ENCODE results near the gene PTGFRN. TPM values are rescaled to one million over a fixed set of nuclear protein-coding genes. Genes with fewer than 3 reads are reported as not detected.

The PTGFRN gene
- total RNA-seq, 2 experiments from 2014 or later, result not detected

GRCh38 chr1:116981521-116982037 is 71.9 kb downstream of the PTGFRN start:
- Histone ChIP-seq H3K9me2 (ENCODE audit: insufficient read depth, low read length) (no peaks in the 10 kb centered on the region), H3K79me2 (ENCODE audit: insufficient read depth, low read depth, low read length) (no peaks in the 10 kb centered on the region), H3K4me3 (ENCODE audit: low read depth, low read length, poor library complexity, severe bottlenecking) (no peak overlapping the region), H2AFZ (ENCODE audit: low read length) (no peak overlapping the region), H3K4me2 (ENCODE audit: low read length) (no peak overlapping the region), H4K20me1 (ENCODE audit: insufficient read depth, low read length) (no peaks in the 10 kb centered on the region), H3K4me1 (ENCODE audit: insufficient read depth, low read length, poor library complexity, severe bottlenecking) (no peaks in the 10 kb centered on the region), H3K27ac (ENCODE audit: low read depth, low read length, poor library complexity, severe bottlenecking) (no peak overlapping the region), H3K36me3 (ENCODE audit: insufficient read depth, low read length) (no peaks in the 10 kb centered on the region), H3K9me3 (ENCODE audit: low read length) (no peaks in the 10 kb centered on the region)
- BruUV-seq (replicated peaks), result no TSS peak
- ChIA-PET POLR2A (no interaction called here), CTCF (ENCODE audit: unreplicated experiment) (no interaction called here)
- TF ChIP-seq CTCF (conservative IDR thresholded peaks at IDR 0.05; ENCODE audit: low read length) (no peak), EZH2phosphoT487 (IDR thresholded peaks at IDR 0.05; ENCODE audit: borderline replicate concordance, low read depth, low read length) (no peak)
- intact Hi-C loops (cut with micrococcal nuclease; ENCODE audit: unreplicated experiment), result no loop called here
- no peak for DNase-seq (ENCODE audit: low spot score)

GRCh38 chr1:116982319-116983004 is 72.7 kb downstream of the PTGFRN start:
- Histone ChIP-seq H3K9me3 (ENCODE audit: low read length) (no peaks in the 10 kb centered on the region), H3K36me3 (ENCODE audit: insufficient read depth, low read length) (no peaks in the 10 kb centered on the region), H3K79me2 (ENCODE audit: insufficient read depth, low read depth, low read length) (no peaks in the 10 kb centered on the region), H3K4me2 (ENCODE audit: low read length) (no peak overlapping the region), H3K4me3 (ENCODE audit: low read depth, low read length, poor library complexity, severe bottlenecking) (no peak overlapping the region), H2AFZ (ENCODE audit: low read length) (no peak overlapping the region), H4K20me1 (ENCODE audit: insufficient read depth, low read length) (no peaks in the 10 kb centered on the region), H3K9me2 (ENCODE audit: insufficient read depth, low read length) (no peaks in the 10 kb centered on the region), H3K27ac (ENCODE audit: low read depth, low read length, poor library complexity, severe bottlenecking) (no peak overlapping the region), H3K4me1 (ENCODE audit: insufficient read depth, low read length, poor library complexity, severe bottlenecking) (no peaks in the 10 kb centered on the region)
- no peak for TF ChIP-seq CTCF (conservative IDR thresholded peaks at IDR 0.05; ENCODE audit: low read length)
- TF ChIP-seq EZH2phosphoT487 (IDR thresholded peaks at IDR 0.05; ENCODE audit: borderline replicate concordance, low read depth, low read length), result no peak
- DNase-seq (ENCODE audit: low spot score), result no peak
- intact Hi-C loops (cut with micrococcal nuclease; ENCODE audit: unreplicated experiment), result no loop called here
- ChIA-PET CTCF (ENCODE audit: unreplicated experiment) (no interaction called here), POLR2A (interaction anchor here (0.6 kb wide), 1 partner anchor 369 kb away, joined by 3 read pairs; no protein-coding TSS in a partner anchor)
- no TSS peak for BruUV-seq (replicated peaks)

GRCh38 chr1:116983112-116983511 is 73.4 kb downstream of the PTGFRN start:
- Histone ChIP-seq H2AFZ (ENCODE audit: low read length) (no peak overlapping the region), H3K4me2 (ENCODE audit: low read length) (no peak overlapping the region), H3K27ac (ENCODE audit: low read depth, low read length, poor library complexity, severe bottlenecking) (no peak overlapping the region), H3K36me3 (ENCODE audit: insufficient read depth, low read length) (no peaks in the 10 kb centered on the region), H3K4me1 (ENCODE audit: insufficient read depth, low read length, poor library complexity, severe bottlenecking) (no peaks in the 10 kb centered on the region), H3K4me3 (ENCODE audit: low read depth, low read length, poor library complexity, severe bottlenecking) (no peak overlapping the region), H3K9me2 (ENCODE audit: insufficient read depth, low read length) (no peaks in the 10 kb centered on the region), H4K20me1 (ENCODE audit: insufficient read depth, low read length) (no peaks in the 10 kb centered on the region), H3K9me3 (ENCODE audit: low read length) (no peaks in the 10 kb centered on the region), H3K79me2 (ENCODE audit: insufficient read depth, low read depth, low read length) (no peaks in the 10 kb centered on the region)
- no peak for DNase-seq (ENCODE audit: low spot score)
- intact Hi-C loops (cut with micrococcal nuclease; ENCODE audit: unreplicated experiment), result no loop called here
- CTCF ChIA-PET (ENCODE audit: unreplicated experiment), result no interaction called here
- BruUV-seq (replicated peaks), result no TSS peak
- TF ChIP-seq EZH2phosphoT487 (IDR thresholded peaks at IDR 0.05; ENCODE audit: borderline replicate concordance, low read depth, low read length), result no peak
- no peak for TF ChIP-seq CTCF (conservative IDR thresholded peaks at IDR 0.05; ENCODE audit: low read length)
- POLR2A ChIA-PET, result interaction anchor here (0.5 to 0.7 kb wide), 5 partner anchors 132 to 468 kb away, joined by 3 to 4 read pairs (median 3); no protein-coding TSS in a partner anchor
